T-helper 22 cell (primary cell): Measurements from ENCODE around the gene RALGPS2.

Experiments used
- DNase-seq: peaks from one replicate; pipeline ENCODE4 v3.0.0-alpha.2; 2020; ENCODE audit warnings: low read depth

The RALGPS2 gene

DNA sequence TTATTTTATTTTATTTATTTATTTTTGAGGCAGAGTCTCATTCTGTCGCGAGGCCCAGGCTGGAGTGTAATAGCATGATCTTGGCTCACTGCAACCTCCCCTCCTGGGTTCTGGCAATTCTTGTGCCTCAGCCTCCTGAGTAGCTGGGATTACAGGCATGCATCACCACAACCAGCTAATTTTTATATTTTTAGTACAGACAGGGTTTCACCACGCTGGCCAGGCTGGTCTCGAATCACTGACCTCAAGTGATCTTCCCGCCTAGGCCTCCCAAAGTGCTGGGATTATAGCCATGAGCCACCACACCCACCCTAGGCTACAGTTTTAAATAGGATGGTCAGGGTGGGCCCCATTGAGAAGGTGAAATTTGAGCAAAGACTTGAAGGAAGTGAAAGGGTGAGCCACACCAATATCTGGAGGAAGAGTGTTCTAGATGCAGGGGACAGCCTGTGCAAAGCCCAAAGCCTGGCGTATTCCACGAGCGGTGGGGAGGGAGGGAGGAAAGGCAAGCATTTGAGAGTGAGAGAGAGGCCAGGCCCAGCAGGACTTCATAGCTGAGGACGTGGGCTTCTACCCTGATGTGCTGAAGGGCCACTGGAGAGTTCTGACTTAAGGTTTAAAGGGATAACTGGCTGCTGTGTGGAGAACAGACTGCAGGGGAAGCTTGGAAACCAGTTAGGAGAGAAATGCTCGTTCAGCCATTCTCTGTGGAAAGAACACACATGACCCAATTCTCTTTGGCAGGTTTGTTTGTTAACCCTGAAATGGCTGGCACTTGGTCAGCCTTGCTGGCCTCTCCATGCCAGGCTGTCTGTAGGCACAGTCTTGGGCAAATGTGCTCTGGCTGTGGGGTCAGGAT, 238.0 kb downstream of the RALGPS2 start:
- no peak for DNase-seq

DNA sequence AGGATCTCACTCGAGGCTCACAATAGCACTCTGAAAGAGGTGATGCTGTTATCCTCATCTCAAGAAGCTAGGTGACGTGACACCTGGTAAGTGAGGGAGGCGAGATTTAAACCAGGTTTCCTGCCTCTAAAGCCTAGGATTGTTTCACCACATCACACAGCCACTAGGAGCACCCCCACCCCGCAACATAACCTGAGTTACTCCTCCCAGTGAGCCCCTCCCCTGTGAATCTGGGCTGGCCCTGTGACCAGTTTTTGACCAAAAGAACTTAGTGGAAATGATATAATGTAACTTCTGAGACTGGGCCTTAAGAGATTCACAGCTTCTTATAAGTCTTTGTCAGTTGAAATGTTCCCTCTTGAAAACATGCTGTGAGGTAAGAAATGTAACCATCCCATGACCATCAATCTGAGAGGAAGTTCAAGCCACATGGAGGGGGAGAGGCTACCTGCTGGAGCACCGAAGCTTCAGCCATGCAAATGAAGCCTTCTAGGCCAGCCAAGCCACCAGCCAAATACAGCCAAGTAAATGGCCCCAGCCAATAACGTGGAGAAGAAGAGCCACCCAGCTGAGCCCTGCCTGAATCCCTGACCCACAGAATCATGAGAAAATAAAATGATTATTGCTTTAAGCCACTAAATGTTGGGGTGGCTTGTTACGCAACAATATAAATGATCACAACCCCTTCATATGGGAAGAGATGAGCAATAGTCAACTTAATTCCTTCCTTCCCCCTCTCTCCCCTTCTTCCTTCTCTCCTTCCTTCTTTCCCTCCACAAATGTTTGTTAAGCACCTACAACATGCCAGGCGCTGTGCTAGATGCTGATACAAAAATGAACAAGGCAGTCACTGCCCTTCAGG, 239.7 kb downstream of the RALGPS2 start:
- no peak for DNase-seq

DNA sequence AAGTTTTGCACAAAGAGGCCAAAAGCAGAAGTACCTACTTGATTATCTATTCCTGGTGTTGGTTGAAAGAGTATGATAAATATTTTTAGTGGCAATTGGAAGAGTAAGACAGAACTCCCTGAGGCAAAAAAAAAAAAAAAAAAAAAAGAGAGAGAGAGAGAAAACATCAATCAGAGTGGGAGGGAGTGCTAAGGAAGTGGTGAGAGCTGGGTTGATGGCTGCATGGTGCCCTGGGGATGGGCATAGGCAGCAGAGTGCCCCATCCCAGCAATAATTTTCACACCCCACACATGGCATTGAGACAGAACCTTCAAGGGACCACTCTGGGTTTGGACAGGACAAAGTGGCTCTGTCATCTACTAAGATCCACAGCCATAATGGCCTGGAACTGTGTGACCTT, 241.3 kb downstream of the RALGPS2 start:
- no peak for DNase-seq

DNA sequence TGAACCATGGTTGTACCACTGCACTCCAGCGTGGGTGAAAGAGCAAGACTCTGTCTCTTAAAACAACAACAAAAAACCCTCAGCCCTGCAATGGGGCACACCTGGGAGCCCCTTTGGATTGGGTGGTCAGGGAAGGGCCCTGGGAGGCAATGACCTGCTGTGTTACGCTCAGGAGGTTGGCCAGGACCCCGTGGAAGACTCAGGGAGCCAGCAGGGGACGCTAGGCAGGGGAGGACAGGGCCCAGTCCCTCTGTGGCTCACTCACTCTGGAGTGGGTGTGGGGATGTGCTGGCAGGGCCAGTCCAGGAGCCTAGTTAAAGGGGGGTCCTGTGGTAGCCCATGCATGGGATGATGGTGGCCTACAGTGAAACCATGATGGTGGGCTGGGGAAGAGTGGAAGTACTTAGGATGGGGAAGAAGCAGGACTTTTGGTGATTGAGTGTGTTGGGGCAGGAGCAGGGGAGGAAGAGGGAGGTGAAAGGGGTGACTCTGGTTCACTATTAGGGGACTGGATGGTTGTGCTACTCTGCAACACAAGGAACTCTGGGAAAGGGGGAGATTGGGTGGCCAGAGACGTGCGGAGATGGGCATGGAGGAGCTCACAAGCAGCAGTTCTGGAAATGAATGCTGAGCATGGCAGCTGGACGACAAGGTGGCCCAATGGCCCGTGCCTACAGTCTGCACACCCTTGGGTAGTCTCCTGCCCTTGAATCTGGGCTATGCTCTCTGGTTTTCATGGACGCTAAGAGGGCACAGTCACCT, 244.4 kb downstream of the RALGPS2 start:
- no peak for DNase-seq

DNA sequence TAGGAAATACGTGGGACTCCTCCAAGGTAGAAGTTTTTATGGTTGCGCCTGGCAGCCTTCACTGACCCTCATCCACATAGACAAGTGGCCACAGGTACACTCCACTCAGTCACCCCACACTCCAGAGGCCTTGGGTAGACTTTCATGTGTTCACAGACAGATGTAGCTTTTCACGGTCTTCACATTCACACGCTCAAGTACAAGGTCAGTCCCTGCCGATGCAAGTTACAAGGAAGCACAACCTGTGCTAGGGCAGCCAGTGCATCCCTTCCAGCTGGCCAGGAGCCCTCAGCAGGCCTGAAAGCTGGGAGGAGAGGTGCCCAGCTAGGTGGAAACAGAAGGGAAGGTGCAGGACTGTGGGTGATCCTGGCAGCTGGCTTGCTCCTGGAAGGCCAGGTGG, 245.1 kb downstream of the RALGPS2 start:
- no peak for DNase-seq
